ENCODE data around the gene ADAM12.

- TF ChIP-seq RXRA (CRISPR knock-in tag; IDR thresholded peaks at IDR 0.05) (no peak), RFXANK (CRISPR knock-in tag; IDR thresholded peaks at IDR 0.05) (no peak), HNRNPK (IDR thresholded peaks at IDR 0.05; ENCODE audit: low read depth, low read length, poor library complexity, severe bottlenecking) (no peak), ZNF253 (CRISPR knock-in tag; IDR thresholded peaks at IDR 0.05; ENCODE audit: borderline replicate concordance) (no peak), NFYB (CRISPR knock-in tag; IDR thresholded peaks at IDR 0.05) (no peak), CTCF (CRISPR knock-in tag; IDR thresholded peaks at IDR 0.05) (no peak), NAIF1 (CRISPR knock-in tag; IDR thresholded peaks at IDR 0.05; ENCODE audit: borderline replicate concordance) (no peak), TRIM24 (CRISPR knock-in tag; IDR thresholded peaks at IDR 0.05) (no peak), FOXA3 (CRISPR knock-in tag; IDR thresholded peaks at IDR 0.05) (no peak), KLF16 (CRISPR knock-in tag; IDR thresholded peaks at IDR 0.05) (no peak), ZNF501 (CRISPR knock-in tag; IDR thresholded peaks at IDR 0.05) (no peak)
Observed at GRCh38 chr10:126384269-126384873, 3.9 kb downstream of the ADAM12 start.
